ENCODE results near the gene PTGFRN.

- TF ChIP-seq CTCF (IDR thresholded peaks at IDR 0.05; ENCODE audit: low read depth, low read length) = no peak
- no peak for TF ChIP-seq EZH2phosphoT487 (IDR thresholded peaks at IDR 0.05; ENCODE audit: low read depth)
Measured at GRCh38 chr1:116891396-116892079, 18.2 kb upstream of the PTGFRN start.
